HT1080 (cell line): ENCODE measurements around the gene ATP8B1. TPM values are rescaled to one million over a fixed set of nuclear protein-coding genes. Genes with fewer than 3 reads are reported as not detected.
"Not testable (repeated sequence)": the region's sequence is repeated elsewhere in the genome, so short reads cannot be mapped to it uniquely, and the experiment has no call there.

Source experiments
- DNase-seq: peaks from one replicate; pipeline ENCODE4 v3.0.0-alpha.2; 2015; ENCODE audit warnings: low read depth
- total RNA-seq: library from RNA; depleted of rRNA; stranded (reverse); fragments of >200 nt; shearing (Covaris generic); gene quantifications from 2 replicates; pipeline ENCODE4 v1.2.3, GENCODE V29; 2014

The ATP8B1 gene
- total RNA-seq, 1 experiment from 2014 or later: 16.6 TPM

DNA sequence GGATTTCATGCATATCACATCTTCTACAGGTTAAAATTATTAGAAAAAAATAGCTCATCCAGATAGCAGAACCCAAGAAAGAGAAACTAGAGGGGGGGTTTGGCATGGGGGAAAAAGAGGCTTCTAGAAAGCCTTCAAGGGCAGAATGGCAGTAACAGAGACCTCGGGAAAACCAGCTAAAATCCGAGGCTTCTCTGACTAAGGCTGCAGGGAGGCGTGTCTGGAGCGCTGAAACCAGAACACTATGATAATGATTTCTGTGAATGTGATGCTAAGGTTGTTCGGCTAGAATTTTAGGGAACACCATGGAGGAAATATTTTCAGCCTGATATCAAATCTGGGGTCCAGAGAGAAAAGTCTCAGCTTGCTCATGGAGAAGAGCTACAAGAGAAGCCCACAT is 73.0 kb downstream of the ATP8B1 start:
- DNase-seq: no peak

GRCh38 chr18:57728941-57729511 is 74.1 kb downstream of the ATP8B1 start:
- DNase-seq: peak; percentile 67

DNA sequence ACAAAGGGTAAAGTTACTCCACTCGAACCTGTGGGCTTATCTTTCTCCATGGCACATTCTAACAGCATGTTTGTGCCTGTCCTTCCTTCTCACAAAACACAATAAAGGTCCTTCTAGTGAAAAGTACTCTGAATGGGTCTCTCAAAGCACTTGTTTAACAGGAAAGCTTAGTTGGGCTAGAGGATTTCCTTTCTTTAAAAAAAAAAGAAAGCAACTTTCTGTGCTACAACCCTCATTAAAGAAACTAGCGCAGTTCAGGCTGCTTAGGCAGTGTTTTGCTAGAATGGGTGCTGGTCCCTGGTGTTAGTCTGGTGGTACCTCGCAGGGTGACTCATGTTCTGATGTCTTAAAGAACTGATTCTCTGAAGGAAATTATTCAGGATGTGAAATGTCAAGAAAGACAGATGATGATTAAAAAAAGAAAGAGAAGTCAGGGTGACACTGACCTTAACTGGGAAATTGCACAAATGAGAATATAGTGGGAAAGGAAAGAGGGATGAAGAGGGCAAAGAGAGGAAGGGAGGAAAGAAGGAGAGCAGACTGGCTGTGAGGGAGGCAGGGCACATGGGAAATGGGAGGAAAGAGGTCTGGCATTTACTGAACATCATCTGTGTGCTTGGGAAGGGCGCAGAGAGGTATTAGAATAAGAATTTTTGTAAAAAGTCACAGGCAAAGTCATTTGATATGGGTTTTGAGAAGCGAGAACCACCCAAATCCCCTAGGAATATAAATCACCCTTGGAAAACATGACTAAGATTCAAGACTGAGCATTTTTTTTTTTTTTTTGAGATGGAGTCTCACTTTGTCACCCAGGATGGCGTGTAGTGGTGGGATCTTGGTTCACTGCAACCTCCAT is 74.9 kb downstream of the ATP8B1 start:
- DNase-seq: peak; percentile 72

- DNase-seq: not testable (repeated sequence)
Measured at GRCh38 chr18:57719211-57719935, 83.7 kb downstream of the ATP8B1 start.

- no peak for DNase-seq
Measured at GRCh38 chr18:57716549-57716948, 86.6 kb downstream of the ATP8B1 start.

GRCh38 chr18:57715671-57716070 is 87.4 kb downstream of the ATP8B1 start:
- DNase-seq: no peak

DNA sequence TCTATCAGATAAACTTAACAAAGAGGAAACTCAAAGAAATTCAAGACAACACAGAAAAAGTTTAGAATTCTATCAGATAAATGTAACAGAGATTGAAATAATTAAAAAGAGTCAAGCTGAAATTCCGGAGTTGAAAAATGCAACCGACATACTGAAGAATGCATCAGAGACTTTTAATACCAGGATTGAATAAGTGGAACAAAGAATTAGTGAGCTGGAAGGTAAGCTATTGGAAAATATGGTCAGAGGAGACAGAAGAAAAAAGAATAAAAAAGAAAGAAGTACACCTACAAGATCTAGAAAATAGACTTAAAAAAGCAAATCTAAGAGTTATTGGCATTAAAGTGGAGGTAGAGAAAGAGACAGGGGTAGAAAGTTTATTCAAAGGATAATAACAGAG is 88.0 kb downstream of the ATP8B1 start:
- DNase-seq: no peak

- no peak for DNase-seq
Measured at GRCh38 chr18:57710226-57710625, 92.9 kb downstream of the ATP8B1 start.

GRCh38 chr18:57709335-57709734 is 93.8 kb downstream of the ATP8B1 start:
- no peak for DNase-seq

DNA sequence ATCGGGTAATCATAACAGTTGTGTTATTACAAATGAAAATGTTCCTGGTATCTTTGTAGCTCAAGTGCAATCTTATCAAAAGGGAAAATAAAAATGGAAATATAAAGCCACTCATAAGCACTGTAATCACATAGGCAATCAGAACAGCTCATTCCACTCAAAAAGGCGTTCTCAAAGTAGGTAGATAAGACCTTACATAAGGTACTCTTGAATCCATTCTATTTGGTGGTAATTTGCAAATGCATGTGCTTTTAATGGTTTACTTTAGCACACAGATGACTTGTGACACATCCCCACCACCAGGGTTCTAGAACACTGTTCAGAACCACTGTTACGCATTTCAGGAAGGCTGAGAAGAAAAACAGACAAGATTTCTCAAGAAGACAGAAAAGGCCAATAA is 94.8 kb downstream of the ATP8B1 start:
- no peak for DNase-seq

DNA sequence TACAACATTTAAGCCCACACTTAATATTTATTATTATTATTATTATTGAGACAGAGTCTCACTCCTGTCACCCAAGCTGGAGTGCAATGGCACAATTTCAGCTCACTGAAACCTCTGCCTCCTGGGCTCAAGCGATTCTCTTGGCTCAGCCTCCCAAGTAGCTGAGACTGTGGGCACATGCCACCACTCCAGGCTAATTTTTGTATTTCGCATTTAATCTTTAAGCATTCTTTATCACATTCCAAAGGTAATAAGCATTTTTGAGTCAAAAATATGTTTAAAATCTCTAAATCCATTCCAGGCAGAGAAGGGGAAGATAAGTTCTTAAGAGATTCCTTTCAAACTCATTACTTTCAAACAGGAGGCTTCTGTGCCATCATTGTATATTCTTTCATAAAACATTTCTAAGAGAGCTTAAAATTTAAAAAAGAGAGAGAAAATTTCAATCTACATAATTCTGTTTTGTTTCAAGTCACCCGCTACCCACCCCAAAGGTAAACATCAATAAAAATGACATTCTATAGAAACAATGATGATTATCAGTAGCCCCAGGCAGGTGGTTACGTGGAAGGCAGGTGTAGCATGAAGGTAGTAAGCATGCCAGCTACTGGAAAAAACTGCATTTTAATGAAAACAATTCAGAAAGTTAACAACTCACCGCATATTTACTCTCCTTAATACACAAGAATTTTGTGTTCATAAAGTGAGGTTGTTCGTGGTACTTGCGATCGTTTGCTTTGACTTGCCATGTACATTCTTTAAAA is 97.1 kb downstream of the ATP8B1 start:
- DNase-seq: no peak

DNA sequence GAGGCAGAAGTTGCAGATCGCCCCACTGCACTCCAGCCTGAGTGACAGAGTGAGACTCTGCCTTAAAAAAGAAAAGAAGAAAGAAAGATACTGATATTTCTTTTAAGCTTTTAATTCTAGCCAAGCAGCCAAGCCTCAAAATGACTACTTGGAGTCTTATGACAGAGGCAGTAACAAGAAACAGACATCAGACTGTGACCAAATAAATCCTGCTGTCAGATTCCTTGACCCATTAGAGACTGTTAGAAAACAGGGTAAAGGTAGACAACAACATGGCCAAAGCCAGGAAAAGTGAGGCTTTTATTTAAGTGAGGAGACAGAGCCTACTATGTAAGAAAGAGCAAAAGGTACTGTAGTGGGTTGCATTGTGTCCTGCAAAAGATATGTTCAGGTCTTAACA is 98.1 kb downstream of the ATP8B1 start:
- no peak for DNase-seq

DNA sequence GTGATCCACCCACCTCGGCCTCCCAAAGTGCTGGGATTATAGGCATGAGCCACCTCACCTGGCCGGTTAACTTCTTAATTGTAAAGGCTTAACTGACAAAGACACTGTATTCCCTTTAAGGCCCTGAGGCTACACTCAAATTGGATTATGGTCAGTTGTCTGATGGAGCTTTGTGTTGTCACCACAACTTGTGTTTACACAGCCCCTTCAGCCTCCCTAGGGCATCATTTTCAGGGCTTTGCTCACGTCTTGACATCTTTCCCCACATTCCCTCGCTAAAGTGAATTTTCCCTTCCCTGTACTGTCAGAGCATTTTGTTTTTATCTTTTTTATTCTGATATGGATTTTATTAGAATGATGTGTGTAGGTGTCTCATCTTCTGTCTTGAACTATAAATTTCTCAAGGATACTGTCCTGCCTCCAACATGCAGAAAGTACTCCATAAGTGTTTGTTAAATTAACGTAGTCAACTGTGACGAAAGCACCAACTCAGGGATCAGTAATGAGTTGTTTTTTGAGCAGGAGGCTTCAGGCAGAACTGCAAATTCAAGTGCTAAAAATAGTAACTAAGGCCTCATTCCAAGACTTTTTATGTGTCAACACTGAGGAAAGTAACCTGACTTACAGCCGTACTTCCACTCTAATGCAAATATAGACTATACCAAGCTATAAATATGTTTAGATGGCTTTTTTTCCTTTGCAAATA is 104.4 kb downstream of the ATP8B1 start:
- no peak for DNase-seq

- no peak for DNase-seq
Measured at GRCh38 chr18:57697426-57697825, 105.7 kb downstream of the ATP8B1 start.

DNA sequence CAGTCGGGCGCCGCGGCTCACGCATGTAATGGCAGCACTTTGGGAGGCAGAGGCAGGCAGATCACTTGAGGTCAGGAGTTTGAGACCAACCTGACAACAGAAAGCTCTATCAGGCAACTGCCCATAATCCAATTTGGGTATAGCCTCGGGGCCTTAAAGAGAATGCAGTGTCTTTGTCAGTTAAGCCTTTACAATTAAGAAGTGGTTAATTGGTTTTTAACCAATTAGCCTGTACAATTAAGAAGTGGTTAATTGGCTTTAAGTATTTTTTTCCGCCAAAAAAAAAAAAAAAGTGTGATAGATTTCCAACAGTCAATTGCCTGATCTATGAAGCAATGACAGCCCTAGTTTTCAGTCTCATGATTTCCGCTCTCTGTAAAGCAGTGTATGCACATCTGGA is 106.8 kb downstream of the ATP8B1 start:
- no peak for DNase-seq

DNA sequence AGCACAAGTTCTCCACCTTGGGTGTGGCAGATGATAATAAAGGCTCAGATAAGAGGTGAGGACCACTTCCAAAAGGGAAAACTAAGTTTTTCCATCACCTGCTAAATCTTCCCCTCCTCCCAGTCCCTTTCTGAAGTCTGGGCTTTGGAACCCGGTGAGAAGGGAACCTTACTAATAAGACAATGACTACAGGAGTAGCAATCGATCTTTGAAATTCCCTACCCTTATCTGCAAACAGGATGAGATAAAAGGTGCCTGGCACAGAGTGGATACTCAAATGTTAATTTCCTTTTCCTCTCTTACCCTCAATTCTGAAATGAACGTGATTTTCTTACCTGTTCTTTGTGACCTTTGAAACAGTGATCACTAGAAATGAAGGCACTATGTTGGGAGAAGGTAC is 111.8 kb downstream of the ATP8B1 start:
- DNase-seq: no peak

- DNase-seq: no peak
Measured at GRCh38 chr18:57687970-57688369, 115.1 kb downstream of the ATP8B1 start.

DNA sequence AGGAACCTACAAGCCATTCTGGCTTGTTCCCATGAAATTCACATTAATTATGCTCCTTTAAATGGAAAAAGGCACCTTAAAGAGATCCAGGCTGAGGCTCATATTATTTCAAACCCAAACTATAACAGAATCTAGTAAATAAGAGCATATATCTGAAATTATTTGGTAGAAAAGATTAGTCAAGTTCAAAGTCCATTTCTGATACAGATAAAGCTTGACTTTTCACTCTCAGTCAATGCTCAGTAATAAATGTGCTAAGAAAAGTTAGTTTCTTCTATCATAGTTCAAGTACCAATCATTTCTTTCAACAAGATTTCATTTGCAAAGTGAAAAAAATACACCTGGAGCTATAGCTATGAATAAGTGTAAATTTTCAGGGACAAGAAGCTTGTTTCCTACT is 119.6 kb downstream of the ATP8B1 start:
- no peak for DNase-seq

GRCh38 chr18:57677262-57678211 is 125.6 kb downstream of the ATP8B1 start:
- no peak for DNase-seq

DNA sequence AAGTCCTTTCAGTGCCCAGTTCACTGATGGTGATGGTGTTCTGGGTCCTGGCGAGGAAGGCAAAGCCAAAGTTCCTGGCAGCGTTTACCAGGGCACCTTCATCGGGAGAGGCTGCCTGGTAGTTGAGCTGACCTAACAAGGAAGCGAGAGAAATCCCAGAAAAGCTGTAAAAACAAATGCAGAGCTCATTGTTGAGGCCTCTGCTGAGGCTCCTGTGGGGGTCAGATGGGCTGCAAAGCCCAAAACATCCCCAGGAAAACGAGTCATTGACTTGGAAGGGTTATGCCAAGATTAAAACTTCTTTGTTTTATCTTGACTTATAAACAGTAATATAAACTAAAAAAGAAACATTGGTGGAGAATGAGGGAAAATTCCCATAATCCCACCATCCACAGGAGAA is 128.2 kb downstream of the ATP8B1 start:
- DNase-seq: no peak
